Measurements from ENCODE around the gene LEMD2.

LEMD2 gene

DNA sequence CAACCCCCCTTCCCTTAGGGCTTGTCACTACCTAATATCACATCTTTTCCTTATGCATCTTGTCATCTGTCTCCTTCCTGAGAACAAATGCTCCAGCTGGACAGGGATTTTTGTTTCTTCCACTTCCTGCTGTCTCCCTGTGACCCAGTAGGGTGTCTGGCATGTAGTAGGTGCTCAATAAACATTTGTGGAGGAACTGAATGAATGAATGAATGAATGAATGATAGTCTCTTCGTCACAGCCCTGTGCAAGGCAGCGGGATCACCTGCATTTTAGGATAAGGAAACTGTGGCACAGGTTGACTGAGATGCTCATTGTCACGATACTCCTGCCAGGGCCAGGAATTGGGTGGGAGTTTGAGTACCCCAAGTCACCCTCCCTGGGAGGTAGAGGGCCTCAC, 14.2 kb downstream of the LEMD2 start:
- no peak for DNase-seq (ENCODE audit: low spot score)

DNA sequence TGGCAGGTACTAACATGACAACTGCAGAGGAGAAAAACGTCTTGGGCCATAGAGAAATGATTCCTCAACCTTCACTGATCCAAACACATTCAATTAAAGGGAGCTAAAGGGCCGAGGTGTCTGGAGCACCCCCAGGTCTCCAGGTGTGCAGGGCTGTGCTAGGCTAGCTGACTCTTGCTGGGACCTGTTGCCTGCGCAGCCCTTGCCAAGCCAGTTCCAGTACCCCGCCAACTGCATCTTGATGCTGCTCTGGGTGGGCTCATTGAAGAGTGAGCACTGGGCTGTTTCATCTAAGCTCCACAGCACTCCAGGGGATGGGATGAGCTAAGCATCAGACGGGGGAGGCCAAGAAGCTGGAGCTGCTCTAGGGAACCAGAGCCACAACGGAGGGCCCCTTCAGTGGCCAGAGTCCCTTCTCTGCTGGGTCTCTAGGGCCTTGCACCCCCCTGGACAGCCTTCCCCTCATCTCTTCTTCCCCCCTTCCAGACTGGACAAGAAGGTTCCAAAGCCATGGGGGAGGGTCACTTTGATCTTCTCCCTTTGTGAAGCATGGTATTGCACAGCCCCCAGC, 15.9 kb downstream of the LEMD2 start:
- DNase-seq (ENCODE audit: low spot score) = no peak

GRCh38 chr6:33772082-33772830, 16.7 kb downstream of the LEMD2 start:
- DNase-seq (ENCODE audit: low spot score) = no peak

GRCh38 chr6:33771146-33772081, 17.5 kb downstream of the LEMD2 start:
- peak; percentile 86 for DNase-seq (ENCODE audit: low spot score)

GRCh38 chr6:33770833-33771145, 18.1 kb downstream of the LEMD2 start:
- DNase-seq (ENCODE audit: low spot score) = no peak

GRCh38 chr6:33770124-33770832, 18.7 kb downstream of the LEMD2 start:
- DNase-seq (ENCODE audit: low spot score) = no peak

GRCh38 chr6:33769248-33769821, 19.6 kb downstream of the LEMD2 start:
- no peak for DNase-seq (ENCODE audit: low spot score)

DNA sequence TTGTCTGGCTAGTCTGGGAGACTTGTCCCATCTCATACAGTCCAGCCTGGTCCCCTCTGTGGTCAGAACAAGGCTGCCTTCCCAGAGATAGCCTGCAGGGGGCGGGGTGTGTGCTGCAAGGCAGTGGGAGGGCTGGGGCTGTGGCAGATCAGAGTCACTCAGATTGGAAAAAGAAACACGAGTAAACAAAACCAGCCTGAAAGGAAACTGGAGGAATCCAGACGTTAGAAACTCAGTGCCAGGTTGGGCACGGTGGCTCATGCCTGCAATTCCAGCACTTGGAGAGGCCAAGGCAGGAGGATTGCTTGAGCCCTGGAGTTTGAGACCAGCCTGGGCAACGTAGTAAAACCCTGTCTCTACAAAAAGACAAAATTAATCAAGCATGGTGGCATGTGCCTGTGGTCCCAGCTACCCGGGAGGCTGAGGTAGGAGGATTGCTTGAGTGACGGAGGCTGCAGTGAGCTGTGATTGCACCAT, 20.2 kb downstream of the LEMD2 start:
- DNase-seq (ENCODE audit: low spot score) = no peak

GRCh38 chr6:33766921-33767907, 21.7 kb downstream of the LEMD2 start:
- DNase-seq (ENCODE audit: low spot score) = no peak

DNA sequence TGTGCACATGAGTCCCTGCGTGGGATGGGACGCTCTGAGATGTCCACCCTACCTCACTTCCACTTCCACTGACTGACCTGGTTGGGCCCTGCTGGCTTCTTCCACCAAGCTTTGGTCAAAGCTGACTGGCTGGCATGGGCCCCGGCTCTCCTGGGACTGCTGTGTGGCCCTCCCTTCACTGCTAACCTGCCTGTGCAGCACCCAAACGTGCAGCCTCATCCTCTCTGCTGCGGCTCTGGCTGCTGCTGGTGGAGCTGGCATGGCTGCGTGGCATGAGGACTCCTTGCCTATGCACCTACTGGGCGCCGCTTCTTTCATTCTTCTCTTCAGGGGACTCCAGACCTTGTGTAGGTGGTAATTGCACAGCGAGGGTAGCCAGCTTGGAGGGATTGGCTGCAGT, 23.6 kb downstream of the LEMD2 start:
- DNase-seq (ENCODE audit: low spot score) = no peak

GRCh38 chr6:33764036-33764435, 24.9 kb downstream of the LEMD2 start:
- no peak for DNase-seq (ENCODE audit: low spot score)

GRCh38 chr6:33763483-33763882, 25.4 kb downstream of the LEMD2 start:
- no peak for DNase-seq (ENCODE audit: low spot score)

DNA sequence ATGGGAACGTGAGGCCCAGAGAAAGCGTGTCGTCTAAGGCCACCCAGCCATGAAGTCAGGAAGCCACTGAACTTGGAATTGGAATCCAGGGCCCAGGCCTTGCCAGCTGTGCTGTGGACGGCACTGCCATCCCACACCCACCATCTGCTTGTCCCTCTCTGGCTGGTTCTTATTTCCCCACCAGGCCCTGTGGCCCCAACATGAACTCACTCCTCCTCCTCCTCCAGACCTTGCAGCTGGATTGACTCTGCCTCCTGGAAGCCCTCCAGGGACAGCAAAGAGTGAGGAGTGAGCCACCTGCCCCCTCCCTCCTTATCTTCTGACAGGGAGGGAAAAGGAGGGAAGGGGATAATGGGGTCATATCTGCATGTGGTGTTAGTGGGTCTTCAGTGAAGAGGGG, 26.2 kb downstream of the LEMD2 start:
- no peak for DNase-seq (ENCODE audit: low spot score)

DNA sequence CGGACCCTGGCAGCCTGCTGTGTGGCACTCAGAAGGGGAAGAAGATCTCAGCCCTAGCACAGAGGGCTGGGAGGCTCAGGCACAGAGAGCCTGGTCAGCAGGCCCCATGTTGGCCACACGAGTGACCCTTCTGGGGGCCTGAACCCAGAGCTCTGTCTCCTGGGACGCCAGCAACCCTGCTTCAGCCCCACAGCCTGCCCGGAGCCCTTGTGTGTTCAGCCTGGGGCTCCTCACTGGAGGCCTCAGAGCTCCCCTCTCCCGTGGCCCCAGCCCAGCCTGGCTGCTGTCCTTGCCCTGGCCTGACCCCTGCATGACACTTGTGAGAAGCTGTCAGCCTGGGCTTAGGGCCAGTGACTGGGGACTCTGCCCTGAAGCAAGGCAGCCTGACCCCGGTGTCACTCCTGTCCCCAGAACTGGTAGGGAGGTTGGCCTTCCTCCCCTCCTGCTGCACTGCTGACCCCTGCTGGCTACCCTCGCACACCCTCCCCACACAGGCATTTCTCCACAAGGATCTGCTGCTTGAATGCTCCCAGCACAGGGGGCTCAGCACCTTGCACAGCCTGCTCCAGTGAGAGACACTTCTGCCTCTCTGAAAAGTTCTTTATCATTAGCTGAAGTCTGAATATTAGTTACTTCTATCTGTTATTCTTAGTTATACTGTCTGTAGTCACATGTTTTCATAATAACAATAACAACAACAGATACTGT, 26.9 kb downstream of the LEMD2 start:
- DNase-seq (ENCODE audit: low spot score) = no peak

DNA sequence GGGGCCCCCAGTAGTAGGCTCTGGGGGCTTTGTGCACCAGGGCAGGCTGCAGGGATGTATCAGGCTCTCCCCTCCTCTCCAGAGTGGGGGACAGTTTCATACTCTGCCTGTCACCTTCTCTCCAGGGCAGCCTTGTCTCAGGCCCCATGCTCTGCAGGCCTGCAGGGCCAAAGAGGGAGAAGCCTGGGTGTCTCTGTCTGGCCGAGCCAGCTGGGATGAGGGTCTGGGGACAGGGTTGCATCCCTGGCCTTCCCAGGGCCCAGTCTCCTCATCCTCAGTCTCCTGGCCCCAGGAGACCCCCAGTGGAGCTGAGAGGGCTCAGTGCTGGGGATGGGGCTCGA, 27.4 kb downstream of the LEMD2 start:
- DNase-seq (ENCODE audit: low spot score) = no peak

DNA sequence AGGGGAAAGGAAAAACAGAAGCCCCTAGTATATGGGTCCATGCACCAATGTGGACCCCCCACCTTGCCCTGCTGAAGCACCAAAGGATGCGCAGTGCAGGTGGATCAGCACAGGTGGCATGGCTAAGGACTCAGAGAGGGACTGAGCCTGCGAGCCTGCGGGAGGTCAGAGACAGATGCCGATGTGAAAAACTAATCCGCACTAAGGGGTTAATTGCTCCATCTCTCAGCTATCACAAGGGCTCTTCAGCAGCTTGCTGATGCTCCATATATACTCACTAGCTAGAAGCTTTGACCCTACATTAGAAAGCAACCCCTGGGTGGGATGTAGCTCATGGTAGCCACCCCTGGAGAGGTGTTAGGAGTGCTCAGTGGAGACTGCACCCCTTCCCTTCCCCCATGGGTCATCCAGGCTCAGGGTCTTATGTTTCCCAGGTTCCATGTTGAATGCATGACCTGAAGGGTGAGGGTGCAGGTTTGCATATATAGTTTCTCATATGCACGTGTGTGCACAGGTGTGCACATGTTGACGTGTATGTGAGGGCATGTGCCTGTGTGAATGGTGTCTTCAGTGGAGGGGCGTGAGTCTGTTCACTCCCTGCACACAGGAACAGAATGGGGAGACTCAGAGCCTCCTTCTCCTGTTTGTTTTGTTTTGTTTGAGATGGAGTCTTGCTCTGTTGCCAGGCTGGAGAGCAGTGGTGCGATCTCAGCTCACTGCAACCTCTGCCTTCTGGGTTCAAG, 28.9 kb downstream of the LEMD2 start:
- no peak for DNase-seq (ENCODE audit: low spot score)

GRCh38 chr6:33758815-33759216, 30.1 kb downstream of the LEMD2 start:
- DNase-seq (ENCODE audit: low spot score) = no peak

DNA sequence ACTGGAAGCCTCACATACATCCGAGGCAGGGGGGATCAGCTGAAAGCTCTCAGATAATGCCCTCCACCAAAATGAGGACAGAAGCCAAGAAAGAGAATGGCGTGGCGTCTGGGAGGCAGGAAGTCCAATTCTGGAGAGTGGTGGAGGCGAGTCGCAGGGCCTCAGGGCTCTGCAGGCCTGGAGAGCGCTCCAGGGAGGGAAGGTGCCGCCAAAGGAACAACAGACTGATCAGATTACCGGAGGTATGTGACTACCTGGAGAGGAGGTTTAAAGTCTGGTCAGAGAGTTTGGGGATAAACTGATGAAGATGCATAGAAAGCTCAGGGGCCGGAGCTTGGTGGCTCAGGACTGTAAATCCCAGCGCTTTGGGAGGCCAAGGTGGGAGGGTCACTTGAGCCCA, 31.0 kb downstream of the LEMD2 start:
- DNase-seq (ENCODE audit: low spot score) = no peak

- DNase-seq (ENCODE audit: low spot score) = no peak
Observed at GRCh38 chr6:33757113-33757512, 31.8 kb downstream of the LEMD2 start.
